ENCODE measurements around the gene NELFB. TPM values are rescaled to one million over a fixed set of nuclear protein-coding genes. Genes with fewer than 3 reads are reported as not detected.

Gene NELFB
- total RNA-seq, 1 experiment from 2014 or later: 95.0 TPM

DNA sequence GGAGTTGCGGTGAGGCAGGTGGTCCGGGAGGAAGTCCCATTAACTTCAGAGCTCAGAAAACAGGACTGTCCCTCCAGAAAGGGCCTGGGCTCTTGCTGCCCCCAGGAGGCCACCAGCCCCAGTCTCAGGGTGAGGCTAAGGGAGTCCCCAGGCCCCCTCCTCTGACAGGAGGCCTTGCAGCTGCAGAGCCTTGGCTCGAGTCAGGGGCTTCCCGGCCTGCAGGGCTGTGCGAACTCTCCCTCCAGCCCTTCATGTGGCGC is 7.3 kb upstream of the NELFB start (continued):
- TF ChIP-seq, protein P1, sequence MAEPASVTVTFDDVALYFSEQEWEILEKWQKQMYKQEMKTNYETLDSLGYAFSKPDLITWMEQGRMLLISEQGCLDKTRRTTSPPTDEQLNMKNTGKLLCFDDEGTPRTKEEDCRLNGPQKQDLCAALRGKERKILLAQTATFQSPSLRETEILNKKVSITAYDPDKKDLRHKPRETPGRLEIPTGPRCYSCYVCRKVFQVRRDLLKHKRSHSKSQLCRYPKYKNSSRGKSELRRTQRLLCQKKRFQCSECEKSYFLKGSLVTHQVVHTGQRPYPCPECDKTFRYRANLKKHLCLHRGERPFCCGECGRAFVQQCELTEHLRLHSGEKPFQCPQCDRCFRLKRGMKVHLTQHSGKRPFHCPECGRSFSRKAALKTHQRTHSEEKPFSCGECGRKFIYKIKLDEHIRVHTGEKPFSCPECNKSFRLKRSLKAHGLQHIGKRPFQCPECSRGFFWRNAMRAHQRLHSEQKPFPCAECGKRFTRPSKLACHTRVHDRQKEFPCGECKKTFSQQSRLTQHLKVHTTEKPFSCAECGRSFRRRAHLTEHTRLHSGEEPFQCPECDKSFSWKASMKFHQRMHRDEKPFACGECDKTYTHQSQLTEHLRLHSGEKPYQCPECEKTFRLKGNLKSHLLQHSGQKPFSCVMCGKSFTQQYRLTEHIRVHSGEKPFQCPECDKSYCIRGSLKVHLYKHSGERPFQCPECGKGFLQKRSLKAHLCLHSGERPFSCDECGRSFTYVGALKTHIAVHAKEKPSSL (CRISPR knock-in tag; conservative IDR thresholded peaks at IDR 0.05): no peak
- TF ChIP-seq GABPB1 (CRISPR knock-in tag; IDR thresholded peaks at IDR 0.05): no peak
- TF ChIP-seq ZNF263 (CRISPR knock-in tag; IDR thresholded peaks at IDR 0.05; ENCODE audit: low read depth): no peak
- TF ChIP-seq ESRRA (CRISPR knock-in tag; IDR thresholded peaks at IDR 0.05; ENCODE audit: borderline replicate concordance): no peak

DNA sequence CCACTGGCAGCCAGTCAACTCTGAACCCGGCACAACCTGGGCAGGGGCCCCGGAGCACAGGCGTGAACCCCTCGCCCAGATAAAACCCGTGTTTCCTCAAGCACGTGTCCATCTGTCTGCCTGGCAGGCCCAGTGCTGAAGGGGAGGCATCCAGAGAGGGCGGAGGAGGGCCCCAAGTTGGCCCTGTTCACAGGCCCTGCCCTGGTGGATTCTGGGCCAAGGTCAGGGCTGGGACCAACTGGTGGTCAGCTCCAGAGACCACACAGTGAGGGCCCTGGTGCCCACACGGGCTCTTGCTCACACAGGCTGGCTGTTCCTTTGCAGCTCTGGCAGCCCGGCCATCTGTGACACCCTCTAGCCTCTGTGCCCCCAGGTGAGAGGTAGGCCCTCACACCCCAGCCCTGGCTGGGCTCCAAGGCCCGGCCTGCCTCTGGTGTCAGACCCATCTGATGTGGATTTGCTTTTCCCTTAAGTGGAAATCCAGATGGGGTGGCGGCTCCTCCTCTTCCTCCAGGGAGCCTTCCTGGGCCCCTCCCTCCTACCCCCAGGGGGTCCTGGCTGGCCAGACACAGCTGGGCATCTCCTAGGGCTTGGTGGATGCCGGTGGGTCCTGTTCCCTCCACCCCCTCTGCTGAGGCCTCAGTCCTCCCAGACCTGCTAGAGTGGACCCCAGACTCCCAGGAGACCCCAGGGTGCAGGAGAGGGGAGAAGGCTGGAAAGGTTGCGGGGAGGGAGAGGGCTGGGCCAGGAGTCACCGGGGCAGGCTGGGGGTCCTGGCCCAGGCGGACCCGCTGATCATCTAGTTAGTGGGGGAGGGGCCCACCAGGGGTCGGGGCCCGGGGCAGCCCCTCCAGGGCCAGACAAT is 4.6 kb upstream of the NELFB start:
- H3K36me3 Mint-ChIP-seq: no peaks in the 10 kb centered on the region
- peaks cover 11% of the 10 kb centered on the region for H3K27me3 Mint-ChIP-seq (ENCODE audit: low read depth)
- DNase-seq (ENCODE audit: low spot score): no peak
- POLR2A ChIA-PET: interaction anchor here (4.2 kb wide), 1 partner anchor 10 kb away, joined by 30 read pairs; the partner anchor contains the start of gene TUBB4B
- TF ChIP-seq JAZF1 (CRISPR knock-in tag; IDR thresholded peaks at IDR 0.05): no peak
- TF ChIP-seq ZNF423 (CRISPR knock-in tag; IDR thresholded peaks at IDR 0.05): peak; percentile 8; the same call in 1 of the 2 replicates
- ATAC-seq: no peak
- no peak overlapping the region for H3K27ac Mint-ChIP-seq
- H3K4me3 Mint-ChIP-seq: no peak overlapping the region
- CTCF ChIA-PET: interaction anchor here (1.2 to 5.9 kb wide), 2 partner anchors 14 to 52 kb away, joined by 3 to 46 read pairs; partner anchors contain the start of gene NRARP
- peaks cover 8% of the 10 kb centered on the region for H3K4me1 Mint-ChIP-seq
- H3K9me3 Mint-ChIP-seq: no peaks in the 10 kb centered on the region

DNA sequence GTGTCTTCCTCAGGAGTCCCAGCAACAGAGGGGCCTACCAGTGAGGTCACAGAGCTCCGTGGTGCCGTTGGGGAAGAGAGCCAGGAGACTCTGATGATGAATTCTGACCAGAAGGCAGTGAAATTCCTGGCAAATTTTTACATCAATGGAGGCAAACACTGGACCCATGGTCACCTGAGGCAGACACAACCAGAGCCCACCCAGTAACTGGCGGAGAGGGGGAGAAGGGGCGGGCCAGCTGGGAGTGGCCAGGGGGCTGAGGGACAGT is 4.0 kb upstream of the NELFB start, which contains the start of gene STPG3:
STPG3 (plus strand) TSS at position 93 of the 268 bp plus-strand sequence; CDS start at position 94, 1 bp downstream.
- ChIA-PET CTCF (interaction anchor here (1.1 to 4.6 kb wide), 3 partner anchors 11 to 51 kb away, joined by 3 to 59 read pairs (median 7); partner anchors contain the start of genes NRARP and TUBB4B), POLR2A (interaction anchor here (0.5 to 4.2 kb wide), 2 partner anchors 11 to 43 kb away, joined by 3 to 30 read pairs; partner anchors contain the start of gene TUBB4B)
- no peak for DNase-seq (ENCODE audit: low spot score)
- no peak for ATAC-seq
- peaks cover 11% of the 10 kb centered on the region for H3K27me3 Mint-ChIP-seq (ENCODE audit: low read depth)
- no peaks in the 10 kb centered on the region for H3K9me3 Mint-ChIP-seq
- peaks cover 8% of the 10 kb centered on the region for H3K4me1 Mint-ChIP-seq
- no peak within 1 kb of the TSS for H3K4me3 Mint-ChIP-seq
- H3K27ac Mint-ChIP-seq: no peak within 1 kb of the TSS
- TF ChIP-seq TP53 (CRISPR knock-in tag; IDR thresholded peaks at IDR 0.05) (no peak), TEAD4 (CRISPR knock-in tag; IDR thresholded peaks at IDR 0.05) (no peak)
- TF ChIP-seq, protein P2, sequence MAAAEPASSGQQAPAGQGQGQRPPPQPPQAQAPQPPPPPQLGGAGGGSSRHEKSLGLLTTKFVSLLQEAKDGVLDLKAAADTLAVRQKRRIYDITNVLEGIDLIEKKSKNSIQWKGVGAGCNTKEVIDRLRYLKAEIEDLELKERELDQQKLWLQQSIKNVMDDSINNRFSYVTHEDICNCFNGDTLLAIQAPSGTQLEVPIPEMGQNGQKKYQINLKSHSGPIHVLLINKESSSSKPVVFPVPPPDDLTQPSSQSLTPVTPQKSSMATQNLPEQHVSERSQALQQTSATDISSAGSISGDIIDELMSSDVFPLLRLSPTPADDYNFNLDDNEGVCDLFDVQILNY (CRISPR knock-in tag; IDR thresholded peaks at IDR 0.05): no peak
- H3K36me3 Mint-ChIP-seq: no peaks in the 10 kb centered on the region

GRCh38 chr9:137251490-137252268 is 3.4 kb upstream of the NELFB start:
- DNase-seq (ENCODE audit: low spot score) (no peak), ATAC-seq (no peak)
- Mint-ChIP-seq H3K4me1 (peaks cover 8% of the 10 kb centered on the region), H3K27me3 (ENCODE audit: low read depth) (peaks cover 11% of the 10 kb centered on the region), H3K27ac (no peak overlapping the region), H3K4me3 (no peak overlapping the region), H3K9me3 (no peaks in the 10 kb centered on the region), H3K36me3 (0 out of 2 replicates have a peak, but pooled peaks cover under 1% of the 10 kb centered on the region)
- ChIA-PET POLR2A (interaction anchor here (0.5 to 4.2 kb wide), 2 partner anchors 11 to 43 kb away, joined by 3 to 30 read pairs; partner anchors contain the start of gene TUBB4B), CTCF (interaction anchor here (0.6 to 4.6 kb wide), 13 partner anchors 7 to 187 kb away, joined by 3 to 59 read pairs (median 5); partner anchors contain the start of genes NRARP, RNF224 and TUBB4B)
- TF ChIP-seq MXD4 (CRISPR knock-in tag; IDR thresholded peaks at IDR 0.05; ENCODE audit: borderline replicate concordance): no peak
- TF ChIP-seq PRDM15 (CRISPR knock-in tag; IDR thresholded peaks at IDR 0.05): no peak
- no peak for TF ChIP-seq TEAD1 (CRISPR knock-in tag; IDR thresholded peaks at IDR 0.05)
- TF ChIP-seq OVOL2 (CRISPR knock-in tag; IDR thresholded peaks at IDR 0.05; ENCODE audit: borderline replicate concordance): no peak
- no peak for TF ChIP-seq GABPB1 (CRISPR knock-in tag; IDR thresholded peaks at IDR 0.05)
- no peak for TF ChIP-seq JUN (CRISPR knock-in tag; IDR thresholded peaks at IDR 0.05)
- TF ChIP-seq CREB1 (CRISPR knock-in tag; IDR thresholded peaks at IDR 0.05): no peak
- no peak for TF ChIP-seq GTF2I (CRISPR knock-in tag; conservative IDR thresholded peaks at IDR 0.05)
- no peak for TF ChIP-seq FOXP4 (CRISPR knock-in tag; IDR thresholded peaks at IDR 0.05)
- no peak for TF ChIP-seq NR3C1 (CRISPR knock-in tag; conservative IDR thresholded peaks at IDR 0.05; ENCODE audit: low read depth)

All from WTC11 (cell line).